Right cardiac atrium (tissue), 5 donors: ENCODE measurements around the gene BCOR. TPM values are rescaled to one million over a fixed set of nuclear protein-coding genes. Genes with fewer than 3 reads are reported as not detected.

Source experiments
- ATAC-seq, 2 donors: fragments of 200-7000 bp; cut with Tn5 transposase; one replicate each; pipeline versions ENCODE4 v1.8.0 to v1.9.1; 2020; ENCODE audit warnings: moderate library complexity in 2 of 2, mild to moderate bottlenecking in 1 of 2
- DNase-seq, 3 donors: peaks; one replicate each; pipeline ENCODE4 v3.0.0-alpha.2; 2020
- H3K27ac ChIP-seq: one replicate; pipeline ENCODE4 v1.5.1; 2013; ENCODE audit warnings: mild to moderate bottlenecking, low read length, control low read depth, moderate library complexity
- H3K27me3 ChIP-seq: one replicate; pipeline ENCODE4 v1.6.1; 2013; ENCODE audit not compliant: control insufficient read depth, insufficient read depth
- H3K4me1 ChIP-seq: one replicate; pipeline ENCODE4 v1.6.1; 2013; ENCODE audit warnings: low read length; ENCODE audit not compliant: control insufficient read depth, insufficient read depth
- H3K4me3 ChIP-seq: one replicate; pipeline ENCODE4 v1.5.1; 2013; ENCODE audit warnings: low read length, control low read depth
- H3K9me3 ChIP-seq: one replicate; pipeline ENCODE4 v1.6.1; 2013; ENCODE audit warnings: low read length; ENCODE audit not compliant: control insufficient read depth
- WGBS: extraction: QIAGEN DNeasy Blood & Tissue Kit; methylation state at CpG from one replicate; pipeline ENCODE4 v1.1.7; 2013; 5-methylcytosine and 5-hydroxymethylcytosine counted together
- intact Hi-C, 4 donors: fragments of 100-400 bp; cut with DNase I; formaldehyde crosslinking; loops; one replicate each; pipeline versions ENCODE4 v1.11.0 to v1.14.0; 2022 to 2023
- polyA plus RNA-seq: library from polyadenylated mRNA; stranded (reverse); fragments of 200-250 nt; gene quantifications from one replicate; pipeline ENCODE4 v1.2.3, GENCODE V29; 2013
- total RNA-seq, 4 donors: library from RNA; stranded (reverse); fragmentation: NEBNext Ultra II Directional; extraction: Animal tissue kit (Norgen Biotek cat#: 25700); gene quantifications; one replicate each; pipeline ENCODE4 v1.2.1, GENCODE V29; 2021
- donor health status: healthy with polysubstance abuse.
- donor health status: DM: no; HTN: yes; CAD: no.
- donor health status: DM: no; HTN: no; CAD: no.
- donor health status: DM: no; HTN: yes; CAD: no; lungs with severe emphysema.
- donor health status: DM: yes; HTN: yes; CAD: no.

BCOR gene
- total and polyA plus RNA-seq, 5 donors: 11.1 to 30.1 (median 18.3) TPM

GRCh38 chrX:40040686-40041461 lies 56.9 kb downstream of the BCOR start:
- DNase-seq (no peak), ATAC-seq (no peak)
- Histone ChIP-seq H3K4me1 (no peaks in the 10 kb centered on the region), H3K4me3 (no peak overlapping the region), H3K27ac (no peak overlapping the region), H3K27me3 (no peaks in the 10 kb centered on the region), H3K9me3 (no peaks in the 10 kb centered on the region)
- WGBS: 41% methylated on average over 4 of the region's 4 CpGs
- intact Hi-C loops: no loop called here

- ATAC-seq (no peak), DNase-seq (no peak)
- H3K4me1 ChIP-seq: no peaks in the 10 kb centered on the region
- H3K27ac ChIP-seq: no peak overlapping the region
- H3K9me3 ChIP-seq: no peaks in the 10 kb centered on the region
- H3K27me3 ChIP-seq: no peaks in the 10 kb centered on the region
- WGBS: 91% methylated on average over 8 of the region's 8 CpGs
- intact Hi-C loops: no loop called here
- no peak overlapping the region for H3K4me3 ChIP-seq
These were observed 57.9 kb downstream of the BCOR start for GRCh38 chrX:40039887-40040286.

GRCh38 chrX:40037367-40037766 lies 60.4 kb downstream of the BCOR start:
- intact Hi-C loops: no loop called here
- Histone ChIP-seq H3K4me1 (no peaks in the 10 kb centered on the region), H3K9me3 (no peaks in the 10 kb centered on the region), H3K27ac (no peak overlapping the region), H3K4me3 (no peak overlapping the region), H3K27me3 (no peaks in the 10 kb centered on the region)
- ATAC-seq (no peak), DNase-seq (no peak)

GRCh38 chrX:40035726-40036125 lies 62.0 kb downstream of the BCOR start:
- 81% methylated on average over 5 of the region's 5 CpGs for WGBS
- no peaks in the 10 kb centered on the region for H3K4me1 ChIP-seq
- no peak overlapping the region for H3K27ac ChIP-seq
- no peak overlapping the region for H3K4me3 ChIP-seq
- no peaks in the 10 kb centered on the region for H3K9me3 ChIP-seq
- DNase-seq: no peak
- H3K27me3 ChIP-seq: no peaks in the 10 kb centered on the region
- no peak for ATAC-seq
- intact Hi-C loops: no loop called here

GRCh38 chrX:40031911-40032310 lies 65.8 kb downstream of the BCOR start:
- Histone ChIP-seq H3K27ac (no peak overlapping the region), H3K9me3 (no peaks in the 10 kb centered on the region), H3K4me3 (no peak overlapping the region), H3K4me1 (no peaks in the 10 kb centered on the region), H3K27me3 (no peaks in the 10 kb centered on the region)
- DNase-seq (no peak), ATAC-seq (no peak)
- 94% methylated on average over 5 of the region's 5 CpGs for WGBS
- intact Hi-C loops: no loop called here

GRCh38 chrX:40030205-40030604 lies 67.6 kb downstream of the BCOR start:
- no peak overlapping the region for H3K4me3 ChIP-seq
- no peaks in the 10 kb centered on the region for H3K9me3 ChIP-seq
- no peaks in the 10 kb centered on the region for H3K27me3 ChIP-seq
- H3K27ac ChIP-seq: no peak overlapping the region
- no peaks in the 10 kb centered on the region for H3K4me1 ChIP-seq
- DNase-seq (no peak), ATAC-seq (no peak)
- 91% methylated on average over 3 of the region's 3 CpGs for WGBS
- intact Hi-C loops: no loop called here

GRCh38 chrX:40022421-40022820 lies 75.3 kb downstream of the BCOR start:
- Histone ChIP-seq H3K27ac (no peak overlapping the region), H3K4me1 (no peaks in the 10 kb centered on the region), H3K27me3 (no peaks in the 10 kb centered on the region), H3K4me3 (no peak overlapping the region), H3K9me3 (no peaks in the 10 kb centered on the region)
- intact Hi-C loops: no loop called here
- no peak for ATAC-seq
- no peak for DNase-seq
- 68% methylated on average over 3 of the region's 3 CpGs for WGBS

- no peaks in the 10 kb centered on the region for H3K27me3 ChIP-seq
- intact Hi-C loops: no loop called here
- DNase-seq (no peak), ATAC-seq (no peak)
- no peaks in the 10 kb centered on the region for H3K4me1 ChIP-seq
- no peak overlapping the region for H3K27ac ChIP-seq
- H3K4me3 ChIP-seq: no peak overlapping the region
- 85% methylated on average over 2 of the region's 2 CpGs for WGBS
- H3K9me3 ChIP-seq: no peaks in the 10 kb centered on the region
These were observed 76.1 kb downstream of the BCOR start for GRCh38 chrX:40021647-40022046.

- no peak overlapping the region for H3K4me3 ChIP-seq
- DNase-seq (no peak), ATAC-seq (no peak)
- no peaks in the 10 kb centered on the region for H3K9me3 ChIP-seq
- H3K27ac ChIP-seq: no peak overlapping the region
- WGBS: 71% methylated on average over 4 of the region's 4 CpGs
- H3K4me1 ChIP-seq: no peaks in the 10 kb centered on the region
- no peaks in the 10 kb centered on the region for H3K27me3 ChIP-seq
- intact Hi-C loops: loop anchor here in 3 of 4 donors (10.0 kb wide), 2 partner anchors 75 to 135 kb away; partner anchors contain the start of gene BCOR (in 2 of the 3)
These were observed 78.2 kb downstream of the BCOR start for GRCh38 chrX:40019541-40019940.

- Histone ChIP-seq H3K27me3 (no peaks in the 10 kb centered on the region), H3K9me3 (no peaks in the 10 kb centered on the region), H3K4me1 (no peaks in the 10 kb centered on the region), H3K27ac (no peak overlapping the region), H3K4me3 (no peak overlapping the region)
- DNase-seq (no peak), ATAC-seq (no peak)
- intact Hi-C loops: loop anchor here in 3 of 4 donors (10.0 kb wide), 2 partner anchors 77 to 137 kb away; partner anchors contain the start of gene BCOR (in 2 of the 3)
- WGBS: 60% methylated on average over 5 of the region's 5 CpGs
These were observed 79.7 kb downstream of the BCOR start for GRCh38 chrX:40018041-40018440.

- intact Hi-C loops: loop anchor here in 3 of 4 donors (10.0 kb wide), 2 partner anchors 78 to 138 kb away; partner anchors contain the start of gene BCOR (in 2 of the 3)
- H3K27ac ChIP-seq: no peak overlapping the region
- no peaks in the 10 kb centered on the region for H3K4me1 ChIP-seq
- H3K9me3 ChIP-seq: no peaks in the 10 kb centered on the region
- no peak overlapping the region for H3K4me3 ChIP-seq
- ATAC-seq (no peak), DNase-seq (no peak)
- 88% methylated on average over 2 of the region's 2 CpGs for WGBS
- no peaks in the 10 kb centered on the region for H3K27me3 ChIP-seq
These were observed 81.0 kb downstream of the BCOR start for GRCh38 chrX:40016749-40017148.
